PC-3 (cell line): ENCODE results near the gene PACSIN1.

Experiments
- EZH2 ChIP-seq: fragments of 300-600 bp; sonication (generic); IDR thresholded peaks from one replicate; pipeline ENCODE4 v1.6.1; 2017; ENCODE audit warnings: antibody characterized with exemption, mild to moderate bottlenecking, low read length; ENCODE audit not compliant: unreplicated experiment
- EZH2phosphoT487 ChIP-seq: fragments of 300-600 bp; sonication (generic); IDR thresholded peaks from 2 replicates; pipeline ENCODE4 v1.6.1; 2018; ENCODE audit warnings: mild to moderate bottlenecking, antibody characterized with exemption, low read length, borderline replicate concordance
- TF ChIP-seq, protein P1 (sequence below): fragments of 300-600 bp; sonication (generic); conservative IDR thresholded peaks from 2 replicates; pipeline ENCODE4 v1.5.1; 2017; ENCODE audit warnings: antibody characterized with exemption, low read depth, mild to moderate bottlenecking, low read length

- TF ChIP-seq EZH2 (no peak), EZH2phosphoT487 (no peak)
- TF ChIP-seq, protein P1, sequence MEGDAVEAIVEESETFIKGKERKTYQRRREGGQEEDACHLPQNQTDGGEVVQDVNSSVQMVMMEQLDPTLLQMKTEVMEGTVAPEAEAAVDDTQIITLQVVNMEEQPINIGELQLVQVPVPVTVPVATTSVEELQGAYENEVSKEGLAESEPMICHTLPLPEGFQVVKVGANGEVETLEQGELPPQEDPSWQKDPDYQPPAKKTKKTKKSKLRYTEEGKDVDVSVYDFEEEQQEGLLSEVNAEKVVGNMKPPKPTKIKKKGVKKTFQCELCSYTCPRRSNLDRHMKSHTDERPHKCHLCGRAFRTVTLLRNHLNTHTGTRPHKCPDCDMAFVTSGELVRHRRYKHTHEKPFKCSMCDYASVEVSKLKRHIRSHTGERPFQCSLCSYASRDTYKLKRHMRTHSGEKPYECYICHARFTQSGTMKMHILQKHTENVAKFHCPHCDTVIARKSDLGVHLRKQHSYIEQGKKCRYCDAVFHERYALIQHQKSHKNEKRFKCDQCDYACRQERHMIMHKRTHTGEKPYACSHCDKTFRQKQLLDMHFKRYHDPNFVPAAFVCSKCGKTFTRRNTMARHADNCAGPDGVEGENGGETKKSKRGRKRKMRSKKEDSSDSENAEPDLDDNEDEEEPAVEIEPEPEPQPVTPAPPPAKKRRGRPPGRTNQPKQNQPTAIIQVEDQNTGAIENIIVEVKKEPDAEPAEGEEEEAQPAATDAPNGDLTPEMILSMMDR: no peak
Observed at GRCh38 chr6:34547701-34548644, 82.1 kb downstream of the PACSIN1 start.
